Measurements from ENCODE around the gene CSGALNACT2. TPM values are rescaled to one million over a fixed set of nuclear protein-coding genes. Genes with fewer than 3 reads are reported as not detected.
"Not testable (repeated sequence)": the region's sequence is repeated elsewhere in the genome, so short reads cannot be mapped to it uniquely, and the experiment has no call there.

The CSGALNACT2 gene
- polyA plus RNA-seq, 1 donor = 23.9 TPM

- no peak for DNase-seq (ENCODE audit: low read depth)
Observed at GRCh38 chr10:43214071-43214955, 76.1 kb downstream of the CSGALNACT2 start.

- DNase-seq (ENCODE audit: low read depth) = no peak
Observed at GRCh38 chr10:43214956-43215561, 76.8 kb downstream of the CSGALNACT2 start.

GRCh38 chr10:43215758-43216455 is 77.7 kb downstream of the CSGALNACT2 start:
- DNase-seq (ENCODE audit: low read depth) = no peak

- DNase-seq (ENCODE audit: low read depth) = no peak
Observed at GRCh38 chr10:43216931-43217562, 78.8 kb downstream of the CSGALNACT2 start.

GRCh38 chr10:43217563-43218205 is 79.4 kb downstream of the CSGALNACT2 start:
- no peak for DNase-seq (ENCODE audit: low read depth)

- DNase-seq (ENCODE audit: low read depth) = no peak
Observed at GRCh38 chr10:43218206-43218950, 80.1 kb downstream of the CSGALNACT2 start.

GRCh38 chr10:43218951-43219837 is 80.9 kb downstream of the CSGALNACT2 start:
- DNase-seq (ENCODE audit: low read depth) = no peak

- no peak for DNase-seq (ENCODE audit: low read depth)
Observed at GRCh38 chr10:43219848-43220247, 81.6 kb downstream of the CSGALNACT2 start.

GRCh38 chr10:43220251-43220650 is 82.0 kb downstream of the CSGALNACT2 start:
- not testable (repeated sequence) for DNase-seq (ENCODE audit: low read depth)

GRCh38 chr10:43220657-43221418 is 82.6 kb downstream of the CSGALNACT2 start:
- no peak for DNase-seq (ENCODE audit: low read depth)

GRCh38 chr10:43221419-43222209 is 83.4 kb downstream of the CSGALNACT2 start:
- DNase-seq (ENCODE audit: low read depth) = no peak

- no peak for DNase-seq (ENCODE audit: low read depth)
Observed at GRCh38 chr10:43222210-43222720, 84.0 kb downstream of the CSGALNACT2 start.

- no peak for DNase-seq (ENCODE audit: low read depth)
Observed at GRCh38 chr10:43223056-43223455, 84.8 kb downstream of the CSGALNACT2 start.

- DNase-seq (ENCODE audit: low read depth) = no peak
Observed at GRCh38 chr10:43224321-43224720, 86.1 kb downstream of the CSGALNACT2 start.

- no peak for DNase-seq (ENCODE audit: low read depth)
Observed at GRCh38 chr10:43225004-43225786, 87.0 kb downstream of the CSGALNACT2 start.

- no peak for DNase-seq (ENCODE audit: low read depth)
Observed at GRCh38 chr10:43225787-43226153, 87.5 kb downstream of the CSGALNACT2 start.

GRCh38 chr10:43226441-43226840 is 88.2 kb downstream of the CSGALNACT2 start:
- DNase-seq (ENCODE audit: low read depth) = no peak
